Activated CD4-positive, alpha-beta T cell treated with anti-CD3 and anti-CD28 coated beads, Interleukin-10, Interleukin-2, amounts not matched to agents 100 ng/mL and 50 ng/mL, durations not matched to agents 16 hours and 8 hours (primary cell): ENCODE results near the gene NSA2.
"Not testable (repeated sequence)": the region's sequence is repeated elsewhere in the genome, so short reads cannot be mapped to it uniquely, and the experiment has no call there.

ENCODE experiments used
- DNase-seq: peaks from one replicate; pipeline ENCODE4 v3.0.0-alpha.2; 2020

The NSA2 gene

GRCh38 chr5:74766849-74767578 lies at the start of gene NSA2, which contains the start of gene GFM2:
NSA2 (plus strand) TSS chr5:74767249; CDS start chr5:74767361, 112 bp downstream.
GFM2 (minus strand) TSS chr5:74767117; CDS start chr5:74763742, 3,375 bp downstream.
- DNase-seq: peak; percentile 94

- DNase-seq: no peak
Observed at GRCh38 chr5:74717596-74717995, 49.5 kb upstream of the NSA2 start.

DNA sequence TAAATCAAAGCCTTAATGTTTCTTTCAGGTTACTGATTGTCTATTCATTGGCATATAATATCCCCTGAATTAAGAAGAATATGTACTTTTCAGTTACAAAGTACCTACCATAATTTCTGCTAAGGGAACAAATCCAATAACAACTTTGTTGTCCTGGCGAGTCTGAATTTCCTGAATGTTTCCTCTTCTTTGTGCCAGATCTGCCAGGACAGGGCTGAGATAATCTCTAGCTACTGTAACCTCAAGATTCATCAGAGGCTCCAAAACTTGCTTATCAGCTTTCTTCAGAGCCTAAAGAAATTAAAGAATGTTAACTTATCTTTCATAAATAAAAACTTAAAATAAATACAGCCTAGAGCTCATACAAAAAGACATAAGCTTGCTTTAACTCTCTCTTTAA lies 44.8 kb upstream of the NSA2 start:
- DNase-seq: no peak

DNA sequence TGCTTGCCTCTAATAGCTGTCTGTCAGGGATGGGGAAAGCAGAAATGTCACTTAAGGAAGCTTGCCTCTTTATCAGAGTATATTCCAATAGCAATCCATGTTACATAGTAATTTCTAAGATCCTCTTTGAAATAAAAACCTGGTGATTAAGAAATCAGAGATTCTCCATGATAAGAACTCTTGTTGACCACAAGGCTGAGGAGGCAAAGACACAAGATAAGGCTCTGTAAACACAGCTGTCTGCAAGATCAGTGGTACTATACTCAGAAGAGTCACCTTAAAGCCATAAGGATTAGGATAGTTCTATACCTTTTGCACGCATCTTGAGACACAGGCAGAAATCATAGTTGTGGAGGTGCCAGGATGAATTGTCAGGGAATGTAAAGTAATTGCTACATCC lies 41.7 kb upstream of the NSA2 start:
- DNase-seq: no peak

DNA sequence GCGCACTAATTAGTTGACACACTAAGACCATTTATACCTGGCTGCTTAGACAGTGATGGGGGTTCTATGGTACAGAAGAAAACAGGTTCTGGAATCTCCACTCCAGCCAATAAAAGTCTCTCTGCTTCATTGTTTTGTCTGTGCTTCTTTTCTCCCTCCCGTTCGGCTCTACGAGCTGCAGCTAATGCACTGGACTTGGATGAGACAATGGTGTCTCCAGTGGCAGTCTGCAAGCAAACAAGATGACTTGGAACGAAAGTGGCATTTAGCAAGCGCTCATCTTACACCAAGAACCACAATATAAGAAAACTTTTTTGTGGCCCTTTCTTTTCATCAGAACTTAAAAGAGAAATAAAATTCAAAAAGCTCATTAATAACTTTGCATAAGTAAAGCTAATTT lies 30.3 kb upstream of the NSA2 start:
- DNase-seq: no peak

GRCh38 chr5:74738406-74738805 lies 28.6 kb upstream of the NSA2 start:
- DNase-seq: no peak

DNA sequence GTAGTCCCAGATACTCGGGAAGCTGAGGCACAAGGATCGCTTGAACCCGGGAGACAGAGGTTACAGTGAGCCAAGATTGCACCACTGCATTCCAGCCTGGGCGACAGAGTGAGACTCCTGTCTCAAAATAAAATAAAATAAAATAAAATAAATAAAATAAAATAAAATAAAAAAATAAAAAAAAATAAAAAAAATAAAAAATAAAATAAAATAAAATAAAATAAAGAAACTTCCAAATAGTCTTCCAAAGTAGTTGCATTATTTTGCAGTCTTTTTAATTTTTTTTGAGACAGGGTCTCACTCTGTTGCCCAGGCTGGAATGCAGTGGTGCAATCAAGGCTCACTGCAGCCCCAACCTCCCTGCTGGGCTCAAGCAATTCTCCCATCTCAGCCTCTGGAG lies 18.3 kb upstream of the NSA2 start:
- DNase-seq: not testable (repeated sequence)

DNA sequence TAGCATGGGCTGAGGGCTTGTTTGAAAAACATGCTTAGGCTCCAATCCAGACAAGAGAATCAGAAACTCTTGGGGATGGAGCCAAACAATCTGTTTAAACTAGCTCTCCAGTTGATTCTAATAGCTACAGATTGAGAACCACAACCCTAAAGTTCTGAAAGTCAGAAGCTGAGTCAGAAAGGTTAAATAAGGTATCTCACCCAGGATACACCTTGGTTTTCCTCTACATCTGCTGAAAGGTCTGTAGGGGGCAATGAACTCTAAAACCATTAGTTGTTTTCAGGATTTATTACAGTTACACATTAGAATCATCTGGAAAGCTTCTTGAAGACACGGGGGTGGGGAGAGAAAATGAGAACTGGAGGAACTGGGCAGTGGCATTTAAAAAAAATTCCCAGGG lies 5.8 kb upstream of the NSA2 start:
- DNase-seq: no peak

GRCh38 chr5:74762599-74762998 lies 4.5 kb upstream of the NSA2 start:
- peak; percentile 32 for DNase-seq

DNA sequence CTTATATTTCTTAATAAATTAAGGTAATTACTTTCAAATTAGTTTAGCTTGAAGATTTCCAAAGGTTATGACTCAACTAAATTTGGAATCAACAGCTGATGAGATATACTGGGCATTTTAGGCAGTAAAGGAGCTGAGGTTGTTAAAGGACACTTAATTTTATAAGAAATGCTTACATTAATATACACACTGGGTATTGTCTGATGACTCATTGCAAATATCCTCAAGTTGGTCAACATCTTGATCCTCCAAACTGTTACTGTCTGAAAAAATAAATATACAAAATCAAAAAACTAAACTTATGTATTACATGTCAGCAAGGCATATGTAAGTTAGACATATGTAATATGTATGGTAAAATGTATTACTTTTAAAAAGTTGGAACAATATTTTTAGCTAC lies 3.5 kb upstream of the NSA2 start:
- DNase-seq: no peak

DNA sequence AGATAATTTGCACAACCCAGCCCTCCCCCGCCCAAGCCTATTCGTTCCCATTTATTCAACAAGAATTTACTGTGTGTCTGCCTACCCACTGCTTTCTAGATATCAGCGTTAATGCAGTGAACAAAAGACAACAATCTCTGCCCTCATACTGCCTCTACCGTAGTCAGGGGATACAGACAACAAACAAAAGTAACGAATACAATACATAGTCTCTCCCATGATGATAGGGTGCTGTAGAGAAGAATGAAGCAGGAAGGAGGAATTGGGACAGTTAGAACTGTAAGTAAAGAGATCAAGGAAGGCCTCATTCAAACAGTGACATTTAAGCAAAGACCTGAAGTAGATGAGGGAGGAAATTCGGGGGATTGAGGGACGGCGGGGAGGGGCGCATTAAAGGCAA lies 1.8 kb upstream of the NSA2 start:
- DNase-seq: no peak

DNA sequence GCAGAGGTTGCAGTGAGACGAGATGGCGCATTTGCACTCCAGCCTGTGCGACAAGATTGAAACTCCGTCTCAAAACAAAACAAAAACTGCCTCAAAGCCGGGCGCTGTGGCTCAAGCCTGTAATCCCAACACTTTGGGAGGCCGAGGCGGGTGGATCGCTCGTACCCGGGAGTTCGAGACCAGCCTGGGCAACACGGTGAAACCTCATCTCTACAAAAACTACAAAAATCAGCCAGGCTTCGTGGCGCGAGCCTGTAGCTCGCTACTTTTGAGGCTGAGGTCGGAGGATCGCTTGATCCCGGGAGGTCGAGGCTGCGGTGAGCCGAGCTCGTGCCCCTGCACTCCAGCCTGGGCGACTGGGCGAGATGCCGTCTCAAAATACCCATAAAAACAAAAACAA lies 1.1 kb upstream of the NSA2 start:
- DNase-seq: no peak

GRCh38 chr5:74766418-74766848 lies 616 bp upstream of the NSA2 start:
- DNase-seq: peak; percentile 56

GRCh38 chr5:74767579-74767913 lies 497 bp downstream of the NSA2 start:
- no peak for DNase-seq

DNA sequence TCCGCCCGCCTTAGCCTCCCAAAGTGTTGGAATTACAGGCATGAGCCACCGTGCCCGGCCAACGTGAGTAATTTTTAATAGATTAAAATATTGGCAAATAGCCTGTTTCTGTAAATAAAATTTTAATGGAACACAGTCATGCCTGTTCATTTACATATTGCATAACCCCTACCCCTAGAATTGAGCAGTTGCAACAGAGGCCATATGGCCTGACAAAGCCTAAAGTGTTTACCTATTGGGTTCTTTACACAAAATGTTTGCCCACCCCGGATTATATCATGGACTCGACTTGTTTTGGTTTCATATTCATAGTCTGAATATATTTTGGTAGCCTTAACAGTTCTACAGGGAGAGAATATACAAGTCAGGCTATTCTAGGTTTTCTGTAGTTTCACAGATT lies 5.3 kb downstream of the NSA2 start:
- DNase-seq: no peak

- DNase-seq: no peak
Observed at GRCh38 chr5:74778609-74779008, 11.6 kb downstream of the NSA2 start.

- no peak for DNase-seq
Observed at GRCh38 chr5:74786851-74787250, 19.8 kb downstream of the NSA2 start.

DNA sequence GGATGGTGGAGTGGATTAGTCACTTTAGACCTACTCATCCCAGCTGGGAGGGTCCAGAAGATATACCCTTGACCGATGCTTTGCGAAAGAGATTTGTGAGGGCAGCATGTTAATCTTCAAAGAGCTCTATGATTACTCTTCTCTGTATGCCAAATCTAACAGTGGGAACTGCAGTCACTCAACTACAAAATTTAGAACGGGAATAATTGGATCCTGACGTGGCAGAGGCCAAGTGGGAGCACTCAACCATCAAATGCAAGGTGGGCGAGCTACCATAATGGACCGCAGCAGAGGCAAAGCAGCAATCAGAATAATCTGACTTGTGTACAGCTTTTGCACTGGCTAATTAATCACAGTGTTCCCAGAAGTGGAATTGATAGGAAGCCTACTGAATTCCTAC lies 20.4 kb downstream of the NSA2 start:
- no peak for DNase-seq

GRCh38 chr5:74791669-74792068 lies 24.6 kb downstream of the NSA2 start:
- not testable (repeated sequence) for DNase-seq

DNA sequence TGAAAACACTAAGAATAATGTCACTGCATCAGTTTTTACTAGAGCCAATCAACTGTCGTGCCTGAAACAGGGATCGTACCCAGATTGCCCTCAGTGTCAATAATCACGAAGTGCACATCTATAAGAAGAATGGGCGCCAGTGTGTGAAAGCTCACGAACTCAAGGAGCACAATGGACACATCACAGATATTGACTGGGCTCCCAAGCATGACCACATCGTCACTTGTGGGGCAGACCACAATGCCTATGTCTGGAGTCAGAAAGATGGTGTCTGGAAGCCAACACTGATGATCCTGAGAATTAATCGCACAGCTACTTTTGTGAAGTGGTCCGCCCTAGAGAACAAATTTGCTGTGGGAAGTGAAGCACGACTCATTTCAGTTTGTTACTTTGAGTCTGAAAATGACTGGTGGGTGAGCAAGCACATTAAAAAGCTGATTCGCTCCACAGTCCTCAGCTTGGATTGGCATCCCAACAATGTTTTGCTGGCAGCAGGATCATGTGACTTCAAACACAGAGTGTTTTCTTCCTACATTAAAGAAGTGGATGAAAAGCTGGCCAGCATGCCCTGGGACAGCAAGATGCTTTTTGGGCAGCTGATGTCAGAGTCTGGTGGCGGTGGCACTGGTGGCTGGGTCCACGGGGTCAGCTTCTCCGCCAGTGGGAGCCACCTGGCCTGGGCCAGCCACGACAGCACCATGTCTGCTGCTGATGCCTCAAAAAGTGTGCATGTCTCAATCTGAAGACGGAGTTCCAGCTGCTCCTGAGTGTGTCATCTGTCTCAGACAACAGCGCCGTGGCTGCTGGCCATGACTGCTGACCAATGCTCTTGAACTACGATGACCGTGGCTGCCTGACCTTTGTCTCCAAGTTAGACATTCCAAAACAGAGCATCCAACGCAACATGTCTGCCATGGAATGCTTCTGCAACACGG lies 32.2 kb downstream of the NSA2 start:
- DNase-seq: no peak

GRCh38 chr5:74801197-74801596 lies 34.1 kb downstream of the NSA2 start:
- DNase-seq: no peak

DNA sequence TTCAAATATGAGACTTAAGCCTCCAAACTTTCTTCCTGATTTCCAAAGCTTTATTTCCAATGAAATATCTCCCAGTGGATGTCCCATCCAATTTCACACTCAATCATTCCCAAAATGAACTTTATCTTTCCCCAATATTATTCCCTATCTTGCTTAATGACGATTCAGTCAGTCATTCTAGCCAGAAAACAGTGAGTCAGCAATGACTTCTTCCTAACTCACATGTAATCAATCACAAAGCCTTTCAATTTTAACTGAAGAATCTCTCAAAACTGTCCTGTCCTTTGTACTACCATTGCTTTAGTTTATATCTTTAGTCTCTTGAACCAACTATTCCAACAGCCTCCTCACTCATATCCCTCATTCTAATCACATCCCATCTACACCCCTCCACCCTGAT lies 34.9 kb downstream of the NSA2 start:
- DNase-seq: no peak

DNA sequence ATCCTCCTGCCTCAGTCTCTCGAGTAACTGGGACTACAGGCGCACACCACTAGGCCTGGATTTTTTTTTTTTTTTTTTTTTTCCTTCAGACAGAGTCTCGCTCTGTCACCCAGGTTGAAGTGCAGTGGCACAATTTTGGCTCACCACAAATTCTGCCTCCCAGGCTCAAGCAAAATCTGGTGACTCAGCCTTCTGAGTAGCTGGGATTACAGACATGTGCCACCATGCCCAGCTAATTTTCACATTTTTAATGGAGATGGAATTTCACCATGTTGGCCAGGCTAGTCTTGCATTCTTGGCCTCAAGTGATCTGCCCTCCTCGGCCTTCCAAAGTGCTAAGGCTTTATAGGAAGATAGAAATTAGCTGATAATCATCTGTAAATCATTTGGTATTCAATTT lies 43.9 kb downstream of the NSA2 start:
- DNase-seq: no peak

DNA sequence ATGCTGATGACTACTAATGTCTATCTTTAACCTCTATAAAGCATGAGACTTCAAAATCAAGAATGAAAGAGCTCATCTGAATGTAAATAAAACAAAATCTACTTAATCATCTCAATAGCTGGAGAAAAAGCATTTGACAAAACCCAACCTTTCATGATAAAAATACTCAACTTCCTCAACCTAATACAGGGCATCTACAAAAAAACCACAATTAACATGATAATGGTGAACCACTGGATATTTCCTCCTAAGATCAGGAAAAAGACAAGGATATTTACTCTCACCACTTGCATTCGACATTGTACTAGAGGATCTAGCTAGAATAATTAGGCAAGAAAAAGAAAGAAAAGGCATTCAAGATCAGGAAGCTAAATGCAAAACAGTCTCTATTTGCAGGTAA lies 49.8 kb downstream of the NSA2 start:
- no peak for DNase-seq
